H1 (cell line): Measurements from ENCODE around the gene DOCK10.

ENCODE experiments used
- ATF2 ChIP-seq: IDR thresholded peaks from 2 replicates; pipeline ENCODE4 v1.6.1; 2012; ENCODE audit warnings: low read length, inconsistent platforms
- ATF3 ChIP-seq: IDR thresholded peaks from 2 replicates; pipeline ENCODE4 v1.6.1; 2011; ENCODE audit warnings: low read depth, mild to moderate bottlenecking, low read length; ENCODE audit not compliant: insufficient read depth
- CTCF ChIP-seq, 3 experiments: IDR thresholded peaks; 1 replicate in 2 of 3; 2 replicates in 1 of 3; pipeline versions ENCODE4 v1.5.1 to v1.6.1; 2011; ENCODE audit warnings: low read length in 3 of 3, mild to moderate bottlenecking in 3 of 3, inconsistent platforms in 2 of 3, low read depth in 1 of 3, moderate library complexity in 1 of 3; ENCODE audit not compliant: insufficient read depth in 1 of 3; ENCODE audit errors: control extremely low read depth in 1 of 3
- JUN ChIP-seq: IDR thresholded peaks from 2 replicates; pipeline ENCODE4 v1.6.1; 2011; ENCODE audit warnings: low read depth, mild to moderate bottlenecking, improper control_type of control experiment, low read length
- JUND ChIP-seq: IDR thresholded peaks from 2 replicates; pipeline ENCODE4 v1.6.1; 2011; ENCODE audit warnings: mild to moderate bottlenecking, improper control_type of control experiment, low read length
- KDM1A ChIP-seq: fragments of 200-600, 300-600 bp; sonication (generic); IDR thresholded peaks from 2 replicates; pipeline ENCODE4 v1.7.1; 2016; ENCODE audit warnings: mild to moderate bottlenecking, low read length, borderline replicate concordance
- SP1 ChIP-seq: IDR thresholded peaks from 2 replicates; pipeline ENCODE4 v1.6.1; 2011; ENCODE audit warnings: low read depth, low read length

- no peak for TF ChIP-seq CTCF (IDR thresholded peaks at IDR 0.05; ENCODE audit: control extremely low read depth in 1 of 3, insufficient read depth in 1 of 3, low read depth in 1 of 3, low read length in 3 of 3)
- no peak for TF ChIP-seq JUND
- TF ChIP-seq JUN: no peak
- TF ChIP-seq KDM1A: no peak
- TF ChIP-seq ATF2: no peak
- TF ChIP-seq SP1: no peak
- no peak for TF ChIP-seq ATF3
Observed at GRCh38 chr2:224901121-224901676, 141.1 kb downstream of the DOCK10 start.
